Measurements from ENCODE around the gene PPP1R13L.

- TF ChIP-seq CTCF (IDR thresholded peaks at IDR 0.05) (no peak), POLR2A (IDR thresholded peaks at IDR 0.05) (no peak)
Measured at GRCh38 chr19:45420356-45420755, 15.5 kb upstream of the PPP1R13L start.

Measured in uterus (tissue), 2 donors.